Limb (tissue), 2 donors: Measurements from ENCODE around the gene IL17D.
"Not testable (repeated sequence)": the region's sequence is repeated elsewhere in the genome, so short reads cannot be mapped to it uniquely, and the experiment has no call there.

Experiments used
- DNase-seq, 2 donors: peaks; one replicate each; pipeline ENCODE4 v3.0.0-alpha.2; 2016; ENCODE audit errors: extremely low spot score in 2 of 2

Gene IL17D

GRCh38 chr13:20718958-20719566 lies 15.6 kb downstream of the IL17D start:
- no peak for DNase-seq

GRCh38 chr13:20719783-20720182 lies 16.3 kb downstream of the IL17D start:
- no peak for DNase-seq

GRCh38 chr13:20720499-20720898 lies 17.0 kb downstream of the IL17D start:
- DNase-seq = no peak

- no peak for DNase-seq
These were observed 17.6 kb downstream of the IL17D start for GRCh38 chr13:20721058-20721453.

- DNase-seq = peak in 1 of 2 donors; percentile 69
These were observed 18.2 kb downstream of the IL17D start for GRCh38 chr13:20721454-20722357.

- DNase-seq = no peak
These were observed 24.4 kb downstream of the IL17D start for GRCh38 chr13:20727856-20728255.

GRCh38 chr13:20728579-20729311 lies 25.2 kb downstream of the IL17D start:
- peak in 1 of 2 donors; percentile 55 for DNase-seq

- no peak for DNase-seq
These were observed 26.4 kb downstream of the IL17D start for GRCh38 chr13:20729633-20730585.

GRCh38 chr13:20738616-20739015 lies 35.1 kb downstream of the IL17D start:
- no peak for DNase-seq

GRCh38 chr13:20740021-20740420 lies 36.5 kb downstream of the IL17D start:
- DNase-seq = no peak

- DNase-seq = not testable (repeated sequence)
These were observed 40.4 kb downstream of the IL17D start for GRCh38 chr13:20743830-20744404.

GRCh38 chr13:20749377-20749776 lies 45.9 kb downstream of the IL17D start:
- no peak for DNase-seq

GRCh38 chr13:20754009-20754408 lies 50.5 kb downstream of the IL17D start:
- DNase-seq = no peak

- DNase-seq = no peak
These were observed 57.4 kb downstream of the IL17D start for GRCh38 chr13:20760872-20761271.

- DNase-seq = no peak
These were observed 63.9 kb downstream of the IL17D start for GRCh38 chr13:20767309-20767943.

GRCh38 chr13:20769091-20769490 lies 65.6 kb downstream of the IL17D start:
- no peak for DNase-seq

GRCh38 chr13:20769834-20770233 lies 66.3 kb downstream of the IL17D start:
- DNase-seq = no peak
